Fibroblast of skin of right quadriceps (primary cell): ENCODE results near the gene PRR15L.
"Not testable (repeated sequence)": the region's sequence is repeated elsewhere in the genome, so short reads cannot be mapped to it uniquely, and the experiment has no call there.

Experiments used
- DNase-seq: peaks from one replicate; pipeline ENCODE4 v3.0.0-alpha.2; 2013

The PRR15L gene

DNA sequence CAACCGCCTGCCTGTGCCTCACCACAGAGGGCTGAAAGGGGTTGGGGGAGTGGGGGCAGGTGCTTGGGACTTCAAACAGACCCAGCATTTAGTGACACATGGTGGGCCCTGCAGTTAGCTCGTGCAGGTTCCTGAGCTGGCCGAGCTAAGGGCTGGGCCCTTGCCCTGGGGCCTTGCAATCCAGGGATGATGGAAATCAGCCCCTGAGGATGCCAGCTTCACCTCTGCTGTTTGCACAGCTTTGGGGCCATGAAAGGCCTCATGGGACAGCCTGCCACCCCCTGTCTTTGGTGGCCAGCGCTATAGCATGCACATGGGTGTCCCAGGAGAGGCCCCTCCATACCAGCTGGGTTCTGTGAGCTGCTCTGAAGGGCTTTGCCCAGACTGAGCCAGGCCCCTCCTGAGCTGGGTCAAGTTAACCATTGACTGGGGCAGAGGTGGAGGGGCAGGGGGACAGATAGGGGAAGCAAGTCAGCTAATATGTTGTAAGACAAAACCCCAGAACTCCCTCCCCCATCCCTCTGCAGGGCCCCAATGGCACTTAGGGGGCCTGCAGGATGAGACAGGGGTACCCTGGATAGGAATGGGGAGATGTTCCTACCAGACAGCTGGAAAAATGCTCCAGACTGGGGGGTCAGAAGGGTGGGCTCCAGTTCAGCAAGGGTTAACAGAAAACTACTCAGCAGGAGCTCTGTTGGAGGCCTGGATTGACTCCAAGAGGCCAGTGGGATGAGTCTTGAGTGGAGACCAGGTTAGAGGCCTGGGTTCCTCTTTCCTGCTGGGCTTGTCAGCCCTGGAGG is 692 bp downstream of the PRR15L start:
- no peak for DNase-seq

DNA sequence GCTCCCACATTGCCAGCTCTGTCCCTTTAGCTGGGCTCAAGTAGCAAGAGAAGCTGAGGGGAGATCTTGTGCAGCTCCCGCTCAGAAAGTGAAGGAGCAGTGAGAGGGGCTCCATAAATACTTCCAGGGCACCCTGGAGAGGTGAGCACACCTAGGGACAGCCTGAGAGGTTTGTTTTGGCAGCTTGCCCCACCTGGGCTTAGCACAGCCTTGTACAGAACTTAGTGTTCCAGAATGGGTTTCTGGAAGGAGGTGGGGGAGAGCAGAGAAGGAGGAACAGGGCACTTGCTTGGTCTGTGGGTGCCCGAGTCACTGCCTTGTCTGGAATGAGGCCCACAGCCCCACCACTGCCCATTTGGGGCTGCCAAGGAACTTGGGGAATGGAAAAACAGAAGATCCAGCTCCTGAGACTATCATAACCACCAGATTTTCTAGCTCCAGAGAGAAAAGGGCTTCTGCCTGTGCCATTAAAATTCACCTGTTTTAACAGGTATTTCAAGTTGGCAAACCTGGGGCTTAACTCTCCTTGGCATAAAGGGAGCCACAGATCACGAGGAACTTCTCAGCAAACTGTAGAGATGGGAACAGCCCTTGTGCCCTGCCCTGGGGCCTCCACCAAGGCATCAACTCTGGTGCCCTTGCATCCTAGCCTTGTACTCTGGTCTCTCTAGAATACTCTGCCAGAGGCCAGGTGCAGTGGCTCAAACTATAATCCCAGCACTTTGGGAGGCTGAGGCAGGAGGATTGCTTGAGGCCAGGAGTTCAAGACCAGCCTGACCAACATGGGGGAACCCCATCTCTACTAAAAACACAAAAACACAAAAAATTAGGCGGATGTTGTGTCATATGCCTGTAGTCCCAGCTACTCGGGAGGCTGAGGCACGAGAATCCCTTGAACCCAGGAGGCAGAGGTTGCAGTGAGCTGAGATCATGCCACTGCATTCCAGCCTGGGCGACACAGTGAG is 1.9 kb downstream of the PRR15L start:
- no peak for DNase-seq

DNA sequence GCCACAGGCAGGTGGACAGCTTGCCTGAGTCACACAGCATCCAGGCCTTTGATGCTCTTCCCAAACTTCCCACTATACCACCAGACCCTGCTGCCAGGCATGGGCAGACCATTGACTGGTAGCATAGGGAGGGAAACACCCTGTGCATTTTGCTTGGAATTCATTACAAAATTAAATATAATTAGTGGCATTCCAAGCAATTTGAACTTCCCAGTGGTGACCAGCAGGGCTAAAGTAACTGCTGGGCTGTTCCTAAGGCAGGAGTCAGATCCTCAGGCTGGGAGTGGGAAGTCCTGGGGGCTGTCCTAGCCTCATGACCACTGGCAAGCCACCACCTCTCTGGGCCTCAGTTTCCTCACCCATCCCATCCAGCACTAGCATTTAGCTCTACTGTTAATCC is 3.8 kb downstream of the PRR15L start:
- no peak for DNase-seq

DNA sequence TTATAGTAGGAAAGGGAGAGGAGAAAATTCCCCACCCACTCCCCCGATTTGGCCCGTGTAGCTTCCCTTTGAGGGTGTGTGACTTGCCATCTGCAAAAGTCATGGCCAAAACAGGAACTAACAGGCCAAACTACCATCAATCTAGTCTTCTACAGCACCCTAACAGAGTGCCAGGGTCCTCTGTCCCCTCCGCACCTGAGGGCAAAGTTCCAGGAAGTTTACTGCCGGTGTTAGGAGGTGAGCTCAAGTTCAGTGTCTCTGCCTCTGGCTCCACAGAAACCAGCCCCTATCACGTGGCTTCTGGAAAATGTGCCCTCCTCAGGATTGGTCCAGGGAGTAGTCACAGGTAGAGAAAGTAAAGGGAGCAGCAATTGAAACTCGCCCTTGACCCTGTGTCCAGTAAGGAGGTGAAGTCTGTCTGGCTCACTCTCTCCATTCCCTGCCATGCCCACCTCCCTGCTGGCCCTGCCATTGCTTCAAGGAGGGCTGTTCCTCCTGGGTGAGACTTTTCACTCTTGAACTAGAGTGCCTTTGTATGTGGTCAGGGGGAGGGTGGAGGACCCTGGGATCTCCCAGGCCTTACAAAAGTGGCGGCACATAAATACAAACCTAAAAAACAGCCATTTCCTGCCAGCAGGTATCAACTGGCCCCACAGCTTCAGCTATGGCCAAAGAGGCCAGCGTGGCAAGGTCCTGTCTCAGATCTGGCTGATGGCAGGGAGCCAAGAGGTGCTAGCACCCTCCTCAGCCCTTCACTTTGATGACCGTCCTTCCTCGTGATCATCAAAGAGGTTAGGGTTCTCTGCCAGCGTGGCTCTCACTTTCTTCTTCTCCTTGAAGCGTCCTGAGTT is 5.3 kb downstream of the PRR15L start:
- no peak for DNase-seq

DNA sequence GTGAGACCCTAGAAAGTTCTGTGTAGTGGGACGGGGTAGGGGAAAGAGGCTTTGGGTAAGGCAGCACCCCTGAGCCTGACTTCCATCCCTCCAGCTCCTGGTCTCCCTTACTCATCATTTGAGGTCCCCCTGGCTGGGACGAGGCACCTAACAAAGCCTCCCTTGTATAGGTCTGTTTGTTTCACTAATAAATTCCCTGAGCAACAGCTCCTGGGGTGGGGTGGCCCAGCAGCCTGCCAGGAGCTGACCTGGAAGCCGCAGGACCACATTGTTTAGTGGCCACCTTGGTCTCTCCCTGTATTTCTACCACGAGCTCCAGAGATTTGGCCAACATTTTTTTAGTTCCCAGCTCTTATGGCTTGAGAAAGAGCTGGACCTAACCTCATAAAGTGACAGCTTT is 7.2 kb downstream of the PRR15L start:
- no peak for DNase-seq

DNA sequence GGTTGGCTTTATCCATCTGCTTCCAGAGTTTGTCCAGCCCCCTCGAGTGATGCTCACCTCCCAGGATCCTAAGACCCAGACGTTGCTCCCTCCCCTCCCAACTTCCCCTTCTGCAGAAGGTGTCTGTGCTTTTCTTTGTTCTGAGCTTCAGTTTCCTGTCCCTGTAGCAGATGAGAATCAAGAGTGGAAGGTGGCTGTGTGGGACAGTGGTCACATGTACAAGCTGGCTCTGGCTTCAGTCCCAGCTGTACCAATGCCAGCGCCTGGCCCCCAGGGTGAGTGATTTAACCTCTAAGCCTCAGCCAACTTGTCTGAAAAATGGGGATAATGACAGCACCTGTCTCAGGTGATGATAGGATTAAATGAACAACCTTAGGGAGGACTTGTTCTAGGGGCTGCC is 7.7 kb downstream of the PRR15L start:
- no peak for DNase-seq

DNA sequence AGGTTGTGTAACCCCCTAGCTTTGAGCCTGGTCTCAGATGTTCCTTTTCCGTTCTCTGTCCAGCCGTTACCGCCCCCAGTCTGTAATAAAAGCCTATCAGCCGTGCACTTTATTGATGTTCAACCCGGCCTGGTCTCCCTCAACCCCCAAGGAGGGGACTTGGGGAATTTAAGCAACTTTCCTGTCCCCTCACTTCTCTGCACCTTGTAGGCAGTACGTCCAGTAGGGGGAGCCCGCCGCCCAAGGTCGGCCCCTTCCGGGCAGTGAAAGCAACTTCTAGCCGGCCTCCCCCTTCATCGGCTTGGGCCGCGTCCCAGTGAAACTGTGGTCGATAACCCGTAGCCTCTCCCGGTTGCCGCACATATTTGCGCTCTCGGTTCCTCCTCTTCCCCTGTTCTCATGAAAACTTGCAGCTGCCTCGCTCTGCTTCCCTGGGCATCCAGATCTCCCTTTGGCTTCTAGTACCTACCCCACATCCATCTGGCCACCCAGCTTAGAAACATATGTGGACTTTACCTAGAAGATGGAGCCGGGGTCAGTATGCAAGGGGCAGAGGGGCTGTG is 8.4 kb downstream of the PRR15L start:
- DNase-seq: peak; percentile 75

DNA sequence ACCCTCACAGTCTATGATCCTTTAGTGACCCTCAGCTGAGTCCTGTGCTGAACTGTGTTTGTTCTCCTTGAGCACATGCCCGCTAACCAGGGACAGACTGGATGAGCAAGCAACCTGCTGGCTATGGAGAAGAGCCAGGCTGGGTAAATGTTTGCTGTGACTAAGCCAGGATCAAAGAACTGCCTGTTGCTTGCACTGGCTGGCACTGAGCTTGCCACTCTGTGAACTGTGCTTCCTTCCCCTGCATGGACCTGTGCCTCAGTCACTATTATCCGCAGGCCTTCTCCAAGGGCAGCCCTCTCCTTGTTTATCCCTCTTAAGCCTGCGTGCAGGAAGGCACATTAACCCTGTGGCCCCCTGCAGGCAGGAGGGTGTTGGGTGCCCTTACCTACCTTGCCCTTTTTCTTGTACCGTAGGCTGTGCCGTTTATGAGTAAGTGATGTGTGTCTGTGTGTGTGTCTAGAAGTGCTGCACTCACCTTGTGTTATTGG is 8.9 kb downstream of the PRR15L start:
- DNase-seq: no peak

DNA sequence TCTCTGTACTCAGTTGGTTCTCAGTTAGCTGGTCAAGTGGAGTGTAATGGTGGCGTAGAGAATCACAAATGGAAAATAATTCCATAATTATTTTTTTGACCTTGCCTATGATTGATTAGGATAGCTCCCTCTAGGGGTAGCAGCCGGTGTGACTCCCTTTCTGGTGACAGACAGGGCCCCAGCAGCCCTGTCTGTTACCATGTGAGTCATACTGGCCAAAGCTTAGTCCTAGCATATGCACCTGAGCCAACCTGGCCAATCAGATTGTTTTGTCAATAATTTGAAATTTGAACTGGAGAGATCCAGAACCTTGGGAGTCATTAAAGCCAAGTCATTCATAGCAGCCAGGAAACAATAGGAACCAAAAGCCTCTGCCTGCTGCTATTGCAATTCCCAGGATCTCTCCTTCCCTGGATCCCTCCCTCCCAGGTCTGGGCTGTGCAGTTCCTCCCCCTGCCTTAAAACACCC is 10.7 kb downstream of the PRR15L start:
- DNase-seq: peak; percentile 65

DNA sequence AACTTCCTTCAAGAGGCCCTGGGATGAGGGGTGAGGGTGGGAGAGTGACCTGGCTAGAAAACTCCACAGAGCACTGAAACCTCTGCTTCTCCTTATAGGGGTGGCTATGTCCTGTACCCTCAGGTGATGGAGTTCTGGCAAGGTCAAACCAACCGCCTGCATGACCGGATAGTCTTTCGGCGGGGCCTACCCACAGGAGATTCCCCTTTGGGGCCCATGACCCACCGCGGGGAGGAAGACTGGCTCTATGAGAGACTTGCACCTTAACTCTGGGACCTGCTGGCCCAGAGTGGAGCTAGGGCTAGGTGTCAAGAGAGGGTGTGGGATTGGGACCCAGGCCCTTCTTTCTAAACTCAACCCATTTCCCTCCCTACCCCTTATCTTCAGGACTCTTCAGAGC is 11.2 kb downstream of the PRR15L start:
- no peak for DNase-seq

DNA sequence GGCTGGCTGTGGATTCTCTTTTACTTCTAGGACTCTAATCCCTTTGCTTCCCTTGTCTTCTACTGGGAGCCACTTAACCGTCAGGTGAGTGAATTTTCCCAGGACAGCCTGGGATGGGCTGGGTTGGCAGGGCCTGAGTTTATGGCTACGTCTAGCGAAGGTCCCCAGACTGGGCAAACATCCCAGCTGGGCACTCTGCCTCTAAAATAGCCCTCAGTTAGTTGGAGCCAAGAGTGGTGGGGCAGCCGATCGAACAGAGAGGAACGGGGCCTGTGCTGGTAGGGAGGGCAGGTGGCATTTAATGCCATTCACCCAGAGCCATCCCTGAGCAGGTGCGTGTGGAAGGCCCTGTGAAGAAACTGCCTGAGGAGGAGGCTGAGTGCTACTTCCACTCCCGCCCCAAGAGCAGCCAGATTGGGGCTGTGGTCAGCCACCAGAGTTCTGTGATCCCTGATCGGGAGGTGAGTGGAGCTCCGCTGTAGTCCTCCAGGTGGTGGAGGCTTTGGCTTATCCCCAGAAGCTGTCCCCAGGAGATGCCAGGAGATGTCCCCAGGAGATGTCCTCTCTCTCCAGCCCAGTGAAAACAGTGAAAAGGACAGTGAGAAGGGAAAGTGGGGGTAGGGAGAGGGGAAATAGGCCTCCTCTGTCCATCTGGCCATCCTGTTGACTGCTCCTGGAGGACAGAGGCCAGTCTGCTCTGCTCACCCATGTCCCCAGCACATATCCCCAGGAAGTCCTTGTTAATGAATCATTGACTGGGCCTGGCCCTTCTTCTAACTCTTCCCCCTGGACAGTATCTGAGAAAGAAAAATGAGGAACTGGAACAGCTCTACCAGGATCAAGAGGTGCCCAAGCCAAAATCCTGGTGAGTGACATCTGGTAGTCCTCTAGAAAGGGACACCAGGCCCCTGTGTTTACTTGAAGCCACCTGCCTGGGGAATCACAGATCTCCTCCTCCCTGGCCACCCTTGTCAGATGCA is 11.9 kb downstream of the PRR15L start:
- DNase-seq: no peak

DNA sequence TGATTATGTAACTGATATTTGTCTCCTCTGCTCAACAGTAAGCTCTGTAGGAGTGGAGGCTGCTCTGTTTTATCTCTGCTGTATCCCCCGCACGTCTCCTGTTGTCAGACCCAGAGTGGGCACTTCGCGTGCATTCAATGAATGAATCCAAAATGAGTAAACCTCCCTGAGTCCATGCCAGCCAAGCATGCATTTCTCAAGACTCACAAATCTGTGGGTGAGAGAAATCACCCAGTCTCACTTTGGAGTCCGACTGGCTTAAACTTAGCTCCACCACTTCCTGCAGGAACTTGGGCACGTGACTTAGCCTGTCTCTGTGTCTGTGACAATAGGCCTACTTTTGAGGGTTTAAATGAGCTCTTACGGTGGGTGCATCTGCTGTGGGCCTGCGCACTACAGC is 12.6 kb downstream of the PRR15L start:
- no peak for DNase-seq

DNA sequence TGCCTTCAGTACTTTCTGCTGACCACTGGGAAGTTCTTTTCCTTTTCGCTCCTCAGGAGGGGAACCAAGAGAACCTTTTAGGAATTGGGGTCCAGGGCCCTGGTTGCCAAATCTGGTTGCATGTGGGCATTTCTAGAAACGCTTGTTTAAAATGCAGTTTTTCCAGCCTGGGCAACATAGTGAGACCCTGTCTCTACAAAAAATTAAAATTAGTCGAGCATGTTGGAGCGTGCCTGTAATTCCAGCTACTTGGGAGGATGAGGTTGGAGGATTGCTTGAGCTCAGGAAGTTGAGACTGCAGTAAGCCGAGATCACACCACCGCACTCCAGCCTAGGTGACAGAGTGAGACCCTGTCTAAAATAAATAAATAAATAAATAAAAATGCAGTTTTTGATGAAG is 15.1 kb downstream of the PRR15L start:
- no peak for DNase-seq

DNA sequence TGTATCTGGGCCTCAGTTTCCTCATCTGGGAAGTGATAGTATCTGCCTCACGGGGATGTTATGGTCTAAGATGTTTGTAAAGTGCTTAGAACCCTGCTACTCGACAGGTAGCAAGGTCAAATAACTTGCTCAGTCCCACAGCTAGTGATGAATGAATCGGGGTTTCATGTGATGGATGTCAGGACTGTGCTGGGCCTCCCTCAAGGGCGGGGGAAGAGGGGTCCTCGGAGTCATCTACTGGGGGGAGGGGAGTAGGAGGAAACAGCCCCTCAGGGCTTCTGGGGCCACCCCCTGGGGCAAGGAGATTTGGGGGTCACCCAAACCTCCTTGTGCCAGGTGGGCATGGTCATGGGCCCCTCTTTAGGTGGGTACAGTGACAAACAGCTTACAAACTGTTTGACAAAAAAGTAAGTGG is 15.6 kb downstream of the PRR15L start:
- no peak for DNase-seq

DNA sequence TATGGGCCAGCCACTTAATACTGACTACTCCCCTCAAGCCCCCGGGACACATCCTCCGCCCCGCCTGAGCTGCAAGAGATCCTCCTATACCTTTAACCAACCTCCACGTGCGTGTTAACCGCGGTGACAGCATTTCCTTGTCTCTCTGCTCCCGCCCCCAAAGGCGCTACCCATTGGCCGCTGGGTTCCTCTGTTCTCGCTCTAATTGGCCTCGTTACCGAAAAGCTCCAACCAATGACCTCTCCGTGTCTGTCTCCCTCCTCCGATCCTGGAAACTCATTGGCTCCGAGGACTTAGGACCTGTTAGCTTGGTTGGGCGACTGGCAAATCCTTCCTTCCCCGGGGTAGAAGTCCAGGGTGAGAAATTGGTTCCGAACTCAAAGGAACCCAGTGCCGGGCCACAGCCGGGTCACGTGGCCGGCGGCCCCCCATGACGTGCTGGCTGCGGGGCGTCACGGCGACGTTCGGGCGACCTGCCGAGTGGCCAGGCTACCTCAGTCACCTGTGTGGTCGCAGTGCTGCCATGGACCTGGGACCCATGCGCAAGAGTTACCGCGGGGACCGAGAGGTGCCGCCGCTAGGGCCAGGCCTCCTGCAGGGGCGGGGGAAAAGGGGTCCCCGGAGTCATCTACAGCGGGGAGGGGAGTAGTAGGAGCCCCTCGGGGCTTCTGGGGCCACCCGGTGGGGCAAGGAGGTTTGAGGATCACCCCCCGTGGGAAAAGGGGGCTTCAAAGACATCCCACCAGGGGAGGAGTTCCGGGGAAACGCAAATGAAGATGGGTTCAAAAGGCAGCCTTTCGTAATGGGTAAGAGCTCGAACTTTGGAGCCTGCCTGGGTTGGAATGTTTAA is 16.2 kb downstream of the PRR15L start, which contains the start of gene PNPO:
PNPO (plus strand) TSS at position 326 of the 850 bp plus-strand sequence; CDS start at position 431, 105 bp downstream.
- DNase-seq: peak; percentile 97

DNA sequence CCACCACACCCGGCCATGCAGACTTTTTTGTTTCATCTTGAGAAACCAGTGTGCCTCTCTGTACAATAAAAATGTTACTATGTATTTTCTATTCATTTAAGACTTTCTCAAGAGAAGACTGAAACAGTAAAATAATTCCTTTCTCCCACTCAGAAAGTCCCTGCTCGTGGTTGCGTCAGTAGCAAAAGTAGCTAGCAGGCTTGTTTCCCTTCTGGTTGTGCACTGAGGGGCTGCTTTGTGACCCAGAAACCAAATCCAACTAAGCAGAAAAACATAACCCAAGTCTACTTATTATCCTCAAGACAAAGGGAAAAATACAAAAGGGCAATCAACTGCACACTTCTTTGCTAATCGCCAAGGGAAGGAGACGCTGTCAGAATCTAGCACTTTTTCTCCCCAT is 19.7 kb downstream of the PRR15L start:
- no peak for DNase-seq

DNA sequence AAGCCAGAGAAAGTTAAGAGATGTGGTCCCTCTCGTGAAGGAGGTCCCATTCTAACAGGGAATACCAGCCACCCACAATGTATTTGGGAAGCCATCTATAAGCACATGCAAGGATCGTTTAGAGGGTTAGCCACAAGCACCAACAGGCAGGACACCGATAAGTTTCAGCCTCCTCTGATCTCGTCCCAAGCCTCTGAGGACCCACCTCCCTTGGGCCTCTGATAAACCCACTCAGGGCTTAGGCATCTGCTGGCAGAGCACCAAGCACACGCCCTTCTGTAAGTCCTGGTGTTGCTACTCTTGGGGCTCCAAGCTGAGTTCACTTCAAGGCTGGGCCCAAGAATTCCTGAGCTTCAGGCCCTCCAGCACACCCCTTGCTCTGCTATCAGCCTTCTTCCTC is 21.7 kb downstream of the PRR15L start:
- peak; percentile 79 for DNase-seq

DNA sequence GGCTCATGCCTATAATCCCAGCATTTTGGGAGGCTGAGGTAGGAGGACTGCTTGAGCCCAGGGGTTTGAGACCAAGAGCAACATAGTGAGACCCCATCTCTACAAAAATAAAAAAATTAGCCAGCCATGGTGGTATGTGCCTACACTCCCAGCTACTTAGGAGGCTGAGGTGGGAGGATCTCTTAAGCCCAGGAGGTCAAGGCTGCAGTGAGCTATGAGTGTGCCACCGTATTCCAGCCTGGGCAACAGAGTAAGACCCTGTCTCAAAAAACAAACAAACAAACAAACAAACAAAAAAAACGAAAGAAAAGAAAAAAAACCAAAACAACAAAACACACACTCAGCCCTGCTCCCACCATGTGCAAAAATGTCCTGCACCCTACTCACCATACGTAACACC is 22.2 kb downstream of the PRR15L start:
- DNase-seq: not testable (repeated sequence)

DNA sequence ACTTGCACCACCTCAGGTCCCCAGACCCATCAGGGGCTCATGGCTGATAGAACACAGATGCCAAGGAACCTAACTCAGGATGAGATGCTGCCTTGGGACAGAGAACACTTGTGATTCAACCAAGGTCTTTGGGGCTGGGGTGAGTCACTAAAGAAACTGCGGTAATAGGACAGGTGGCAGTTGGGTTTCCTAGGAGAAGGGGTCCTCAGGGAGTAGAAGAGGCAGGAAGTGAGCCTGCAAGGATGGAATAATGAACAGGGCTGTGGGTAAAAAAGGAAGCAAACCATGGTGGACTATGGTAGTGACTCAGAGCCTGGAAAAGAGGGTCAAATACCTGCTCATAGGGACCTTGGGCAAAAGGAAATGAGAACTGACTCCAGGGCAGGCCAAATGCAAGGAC is 22.8 kb downstream of the PRR15L start:
- peak; percentile 56 for DNase-seq

DNA sequence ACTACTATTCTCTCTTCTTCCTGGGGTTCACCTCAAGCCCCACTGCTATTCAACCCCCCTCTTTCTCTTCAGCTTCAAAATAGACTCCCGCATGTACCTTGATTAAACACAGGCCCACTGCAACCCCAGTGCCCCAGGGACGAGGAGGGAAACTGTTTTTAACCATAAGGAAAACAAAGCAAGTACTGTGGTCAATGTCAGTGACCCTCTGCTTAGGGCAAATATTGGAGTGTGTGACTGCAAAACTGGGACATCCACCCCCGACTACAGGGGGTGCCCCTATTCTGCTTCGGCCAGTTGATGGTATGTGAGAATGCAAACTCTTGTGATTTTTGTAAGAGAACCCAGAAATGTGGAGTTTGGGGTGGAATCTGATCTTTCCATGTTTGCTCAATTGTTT is 25.8 kb downstream of the PRR15L start:
- no peak for DNase-seq
